IMR-90 (cell line): Measurements from ENCODE around the gene ZDHHC19. TPM values are rescaled to one million over a fixed set of nuclear protein-coding genes. Genes with fewer than 3 reads are reported as not detected.

ENCODE experiments used
- ATAC-seq: fragments of 200-7000 bp; cut with Tn5 transposase; 2 replicates; pipeline ENCODE4 v1.9.1; 2020; ENCODE audit warnings: low read depth, mild to moderate bottlenecking, moderate library complexity
- BruUV-seq: library from RNA; stranded (reverse); fragments of 400-500 nt; replicated peaks from 2 replicates; lab custom pipeline; 2021; lab: Mats Ljungman, UMichigan
- CTCF ChIA-PET: fragments of 300-600 bp; formaldehyde crosslinking; extraction: SDS; loops from one replicate; lab custom pipeline; 2021; ENCODE audit warnings: antibody characterized with exemption; lab: Yijun Ruan, JAX
- POLR2A ChIA-PET: fragments of 300-600 bp; sonication (Branson Sonifier 250); formaldehyde crosslinking; loops from one replicate; lab custom pipeline; 2022; ENCODE audit warnings: antibody characterized with exemption; ENCODE audit not compliant: unreplicated experiment; lab: Charles Lee
- DNase-seq: peaks from one replicate; pipeline ENCODE4 v3.0.0; 2013
- H2AFZ ChIP-seq: replicated peaks from 2 replicates; pipeline ENCODE3; 2013; ENCODE audit warnings: low read length, mild to moderate bottlenecking; ENCODE audit not compliant: poor library complexity
- H2AK5ac ChIP-seq: 2 replicates; pipeline ENCODE4 v1.6.1; 2013; ENCODE audit warnings: low read depth, low read length, inconsistent platforms
- H2AK9ac ChIP-seq: replicated peaks from 2 replicates; pipeline ENCODE3; 2013; ENCODE audit warnings: mild to moderate bottlenecking, low read depth, low read length, moderate library complexity; ENCODE audit not compliant: poor library complexity
- H2BK120ac ChIP-seq: 2 replicates; pipeline ENCODE4 v1.6.1; 2013; ENCODE audit warnings: low read depth, low read length, inconsistent platforms
- H2BK15ac ChIP-seq: 3 replicates; pipeline ENCODE4 v1.6.1; 2013; ENCODE audit warnings: low read depth, low read length, inconsistent platforms
- H2BK20ac ChIP-seq: 2 replicates; pipeline ENCODE4 v1.6.1; 2013; ENCODE audit warnings: low read depth, mild to moderate bottlenecking, inconsistent platforms, low read length, moderate library complexity
- H2BK5ac ChIP-seq: 2 replicates; pipeline ENCODE4 v1.6.1; 2013; ENCODE audit warnings: mild to moderate bottlenecking, low read depth, low read length, inconsistent platforms; ENCODE audit not compliant: poor library complexity, severe bottlenecking
- H3K14ac ChIP-seq: replicated peaks from 2 replicates; pipeline ENCODE4 v1.6.1; 2013; ENCODE audit warnings: low read depth, low read length, inconsistent platforms
- H3K18ac ChIP-seq: 2 replicates; pipeline ENCODE4 v1.6.1; 2013; ENCODE audit warnings: low read depth, low read length, control low read depth
- H3K23ac ChIP-seq: 2 replicates; pipeline ENCODE4 v1.6.1; 2013; ENCODE audit warnings: low read depth, low read length, inconsistent platforms
- H3K27ac ChIP-seq: 2 replicates; pipeline ENCODE4 v1.5.1; 2013; ENCODE audit warnings: mild to moderate bottlenecking, control low read depth, low read length; ENCODE audit not compliant: insufficient read depth
- H3K27me3 ChIP-seq: 2 replicates; pipeline ENCODE4 v1.6.1; 2013; ENCODE audit warnings: low read length; ENCODE audit not compliant: control insufficient read depth, insufficient read depth
- H3K36me3 ChIP-seq: 2 replicates; pipeline ENCODE4 v1.6.1; 2013; ENCODE audit warnings: low read length, mixed read lengths; ENCODE audit not compliant: control insufficient read depth, insufficient read depth
- H3K4ac ChIP-seq: 2 replicates; pipeline ENCODE4 v1.6.1; 2013; ENCODE audit warnings: low read depth, low read length, inconsistent platforms
- H3K4me1 ChIP-seq: 2 replicates; pipeline ENCODE4 v1.6.1; 2013; ENCODE audit warnings: low read length, mixed read lengths; ENCODE audit not compliant: control insufficient read depth, insufficient read depth
- H3K4me2 ChIP-seq: 2 replicates; pipeline ENCODE4 v1.6.1; 2013; ENCODE audit warnings: low read depth, mild to moderate bottlenecking, control low read depth, low read length, moderate library complexity
- H3K4me3 ChIP-seq: 2 replicates; pipeline ENCODE4 v1.5.1; 2013; ENCODE audit warnings: low read depth, mild to moderate bottlenecking, control low read depth, low read length, moderate library complexity; ENCODE audit not compliant: insufficient read depth
- H3K56ac ChIP-seq: 2 replicates; pipeline ENCODE4 v1.6.1; 2013; ENCODE audit warnings: low read length, inconsistent platforms; ENCODE audit not compliant: insufficient read depth; ENCODE audit errors: extremely low read depth
- H3K79me1 ChIP-seq, 2 experiments: 2 replicates each; pipeline ENCODE4 v1.6.1; 2013; ENCODE audit warnings: low read length in 2 of 2, inconsistent platforms in 1 of 2, low read depth in 1 of 2
- H3K9ac ChIP-seq: 2 replicates; pipeline ENCODE4 v1.6.1; 2013; ENCODE audit warnings: low read depth, low read length, control low read depth
- H3K9me1 ChIP-seq: 2 replicates; pipeline ENCODE4 v1.6.1; 2013; ENCODE audit warnings: low read length, inconsistent platforms; ENCODE audit not compliant: insufficient read depth
- H3K9me3 ChIP-seq: 2 replicates; pipeline ENCODE4 v1.6.1; 2013; ENCODE audit warnings: low read length; ENCODE audit not compliant: control insufficient read depth, insufficient read depth
- H4K20me1 ChIP-seq: 2 replicates; pipeline ENCODE4 v1.6.1; 2013; ENCODE audit warnings: low read length, inconsistent platforms; ENCODE audit not compliant: insufficient read depth
- H4K5ac ChIP-seq: 2 replicates; pipeline ENCODE4 v1.6.1; 2013; ENCODE audit warnings: mild to moderate bottlenecking, low read depth, low read length, control low read depth
- H4K8ac ChIP-seq, 2 experiments: 2 replicates each; pipeline ENCODE4 v1.6.1; 2013; ENCODE audit warnings: low read depth in 2 of 2, low read length in 2 of 2, control low read depth in 1 of 2, inconsistent platforms in 1 of 2
- H4K91ac ChIP-seq: 2 replicates; pipeline ENCODE4 v1.6.1; 2013; ENCODE audit warnings: low read depth, low read length, inconsistent platforms; ENCODE audit not compliant: insufficient read depth
- CEBPB ChIP-seq: IDR thresholded peaks from 2 replicates; pipeline ENCODE4 v1.6.1; 2012; ENCODE audit warnings: low read depth, low read length, improper control_type of control experiment
- CHD1 ChIP-seq: IDR thresholded peaks from 2 replicates; pipeline ENCODE4 v1.6.1; 2012; ENCODE audit warnings: low read depth, low read length, improper control_type of control experiment
- MAZ ChIP-seq: IDR thresholded peaks from 2 replicates; pipeline ENCODE4 v1.6.1; 2012; ENCODE audit warnings: low read depth, mild to moderate bottlenecking, low read length, improper control_type of control experiment, moderate library complexity, borderline replicate concordance
- RAD21 ChIP-seq: IDR thresholded peaks from 2 replicates; pipeline ENCODE4 v1.6.1; 2012; ENCODE audit warnings: low read length, improper control_type of control experiment
- WGBS, 2 experiments: methylation state at CpG; one replicate each; pipeline versions ENCODE4 v1.1.5 to v1.1.7; 2013; ENCODE audit warnings: missing lambda C conversion rate in 2 of 2; ENCODE audit not compliant: insufficient read length in 1 of 2; ENCODE audit errors: extremely low coverage in 2 of 2; 5-methylcytosine and 5-hydroxymethylcytosine counted together
- dilution Hi-C: fragments of 300-500 bp; cut with HindIII; formaldehyde crosslinking; loops from one replicate; pipeline ENCODE4 v1.14.3; 2018; ENCODE audit warnings: low sequenced_read_pairs; ENCODE audit not compliant: unreplicated experiment
- in situ Hi-C: fragments of 300-500 bp; cut with MboI; formaldehyde crosslinking; loops from 3 replicates; pipeline ENCODE4 v1.14.3; 2019; ENCODE audit warnings: low sequenced_read_pairs, inconsistent platforms, mixed read lengths
- intact Hi-C: fragments of 100-400 bp; cut with micrococcal nuclease; formaldehyde crosslinking; loops from 2 replicates; pipeline ENCODE4 v1.10.0; 2022
- polyA plus RNA-seq, 3 experiments: library from polyadenylated mRNA; depleted of rRNA; stranded (reverse); fragments of >200 nt; gene quantifications; 2 replicates each; pipeline ENCODE4 v1.2.3, GENCODE V29; 2012; ENCODE audit warnings: low replicate concordance in 1 of 3
- total RNA-seq: library from RNA; depleted of rRNA; stranded (reverse); fragments of >200 nt; gene quantifications from 2 replicates; pipeline ENCODE4 v1.2.3, GENCODE V29; 2012

ZDHHC19 gene
- total and polyA plus RNA-seq, 2 of the 4 experiments (the other 2 are of a cell fraction) = 0.09 TPM; not detected in 1

- dilution Hi-C loops = no loop called here
Measured at GRCh38 chr3:196260784-196261183, 49.6 kb upstream of the ZDHHC19 start.

More at GRCh38 chr3:196260784-196261183, 49.6 kb upstream of the ZDHHC19 start:
- Histone ChIP-seq H4K5ac (no peak overlapping the region), H2AFZ (no peak overlapping the region), H3K27ac (no peak overlapping the region), H2BK120ac (no peak overlapping the region), H3K14ac (no peak overlapping the region), H3K4ac (no peak overlapping the region), H4K91ac (no peak overlapping the region), H3K23ac (no peak overlapping the region), H3K18ac (no peak overlapping the region), H4K8ac (no peak overlapping the region), H4K20me1 (peaks cover 6% of the 10 kb centered on the region; the same call in 1 of the 2 replicates), H3K9me1 (0 out of 2 replicates have a peak, but pooled peaks cover 4% of the 10 kb centered on the region), H2BK15ac (no peak overlapping the region), H3K4me3 (no peak overlapping the region), H3K4me1 (no peaks in the 10 kb centered on the region), H3K56ac (no peak overlapping the region), H3K79me1 (peaks cover 20 to 35% of the 10 kb centered on the region in 2 experiments), H3K9ac (no peak overlapping the region), H2BK20ac (no peak overlapping the region), H3K9me3 (no peaks in the 10 kb centered on the region), H2AK9ac (no peak overlapping the region), H2BK5ac (no peak overlapping the region), H3K36me3 (peaks cover 11% of the 10 kb centered on the region), H3K4me2 (no peak overlapping the region), H3K27me3 (no peaks in the 10 kb centered on the region), H2AK5ac (no peak overlapping the region)
- intact Hi-C loops = no loop called here
- TF ChIP-seq RAD21 = no peak
- no peak for TF ChIP-seq MAZ
- no peak for TF ChIP-seq CEBPB
- no peak for TF ChIP-seq CHD1
- in situ Hi-C loops = no loop called here
- ChIA-PET CTCF (no interaction called here), POLR2A (no interaction called here)
- ATAC-seq (no peak), DNase-seq (no peak)
- 83% methylated on average over 1 of the region's 4 CpGs; no CpG with 5 or more reads in 1 of the 2 experiments for WGBS, 2 experiments
- no TSS peak for BruUV-seq
